ENCODE measurements around the gene MICAL1.

MICAL1 gene

DNA sequence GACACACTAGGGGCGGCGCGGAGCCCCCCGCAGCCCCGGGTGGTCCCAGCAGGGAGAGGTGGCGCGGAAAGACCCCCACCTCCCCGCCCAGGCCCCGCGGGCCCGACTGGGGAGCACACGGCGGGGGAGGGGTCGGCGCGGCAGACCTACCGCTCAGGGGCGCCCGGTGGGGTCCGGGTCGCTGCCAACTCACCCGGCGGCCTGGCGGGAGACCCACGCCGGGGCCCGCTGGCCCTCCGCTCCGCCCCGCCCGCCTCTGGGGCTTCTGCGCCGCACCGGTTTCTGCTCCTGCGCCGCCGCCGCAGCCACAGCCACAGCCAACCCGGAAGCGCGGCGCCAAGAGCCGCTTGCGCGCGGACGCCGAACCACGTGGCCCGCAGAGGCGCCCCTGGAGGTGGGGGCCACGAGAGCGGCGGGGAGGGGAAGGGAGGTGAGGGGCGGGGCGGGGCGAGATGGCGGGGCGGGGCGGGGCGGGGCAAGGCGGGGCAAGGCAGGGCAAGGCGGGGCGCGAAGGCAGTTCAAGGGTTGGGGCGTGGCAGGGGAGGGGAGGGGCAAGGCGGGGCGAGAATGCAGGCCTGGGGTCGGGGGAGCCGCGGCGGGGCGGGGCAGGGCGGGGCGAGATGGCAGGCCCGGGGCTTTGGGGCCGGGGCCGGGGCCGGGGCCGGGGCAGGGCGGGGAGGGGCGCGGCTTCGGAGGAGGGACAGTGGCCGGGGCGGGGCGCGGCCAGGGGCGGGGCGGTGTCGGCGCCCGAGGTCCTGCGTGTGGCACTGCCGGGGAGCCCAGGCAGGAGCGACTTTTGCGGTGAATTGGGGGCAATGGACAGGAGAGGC lies 27.5 kb upstream of the MICAL1 start, which contains the start of gene ZBTB24 (continued):
- TF ChIP-seq, protein P1, sequence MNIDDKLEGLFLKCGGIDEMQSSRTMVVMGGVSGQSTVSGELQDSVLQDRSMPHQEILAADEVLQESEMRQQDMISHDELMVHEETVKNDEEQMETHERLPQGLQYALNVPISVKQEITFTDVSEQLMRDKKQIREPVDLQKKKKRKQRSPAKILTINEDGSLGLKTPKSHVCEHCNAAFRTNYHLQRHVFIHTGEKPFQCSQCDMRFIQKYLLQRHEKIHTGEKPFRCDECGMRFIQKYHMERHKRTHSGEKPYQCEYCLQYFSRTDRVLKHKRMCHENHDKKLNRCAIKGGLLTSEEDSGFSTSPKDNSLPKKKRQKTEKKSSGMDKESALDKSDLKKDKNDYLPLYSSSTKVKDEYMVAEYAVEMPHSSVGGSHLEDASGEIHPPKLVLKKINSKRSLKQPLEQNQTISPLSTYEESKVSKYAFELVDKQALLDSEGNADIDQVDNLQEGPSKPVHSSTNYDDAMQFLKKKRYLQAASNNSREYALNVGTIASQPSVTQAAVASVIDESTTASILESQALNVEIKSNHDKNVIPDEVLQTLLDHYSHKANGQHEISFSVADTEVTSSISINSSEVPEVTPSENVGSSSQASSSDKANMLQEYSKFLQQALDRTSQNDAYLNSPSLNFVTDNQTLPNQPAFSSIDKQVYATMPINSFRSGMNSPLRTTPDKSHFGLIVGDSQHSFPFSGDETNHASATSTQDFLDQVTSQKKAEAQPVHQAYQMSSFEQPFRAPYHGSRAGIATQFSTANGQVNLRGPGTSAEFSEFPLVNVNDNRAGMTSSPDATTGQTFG (tag by site-specific recombination; IDR thresholded peaks at IDR 0.05; ENCODE audit: borderline replicate concordance), result no peak
- no peak for TF ChIP-seq ZSCAN16 (tag by site-specific recombination; IDR thresholded peaks at IDR 0.05)
- TF ChIP-seq ZNF394 (tag by site-specific recombination; IDR thresholded peaks at IDR 0.05; ENCODE audit: borderline replicate concordance), result no peak
- no peak for TF ChIP-seq ZNF776 (tag by site-specific recombination; IDR thresholded peaks at IDR 0.05; ENCODE audit: borderline replicate concordance)
- no peak; the same call in 1 of the 2 replicates for TF ChIP-seq OSR2 (tag by site-specific recombination; IDR thresholded peaks at IDR 0.05)
- no peak for TF ChIP-seq ZNF175 (tag by site-specific recombination; IDR thresholded peaks at IDR 0.05)
- TF ChIP-seq ZNF274 (IDR thresholded peaks at IDR 0.05; ENCODE audit: low read length), result no peak
- TF ChIP-seq ZNF274 (tag by site-specific recombination; IDR thresholded peaks at IDR 0.05; ENCODE audit: borderline replicate concordance), result no peak
- no peak for TF ChIP-seq ZNF354C (tag by site-specific recombination; IDR thresholded peaks at IDR 0.05; ENCODE audit: borderline replicate concordance, low read depth)
- TF ChIP-seq ZNF610 (tag by site-specific recombination; IDR thresholded peaks at IDR 0.05; ENCODE audit: borderline replicate concordance), result no peak
- no peak for TF ChIP-seq ZNF391 (tag by site-specific recombination; IDR thresholded peaks at IDR 0.05; ENCODE audit: borderline replicate concordance, low read depth)
- TF ChIP-seq ZNF157 (tag by site-specific recombination; IDR thresholded peaks at IDR 0.05), result no peak
- TF ChIP-seq ZNF248 (tag by site-specific recombination; IDR thresholded peaks at IDR 0.05), result no peak
- TF ChIP-seq, protein P2, sequence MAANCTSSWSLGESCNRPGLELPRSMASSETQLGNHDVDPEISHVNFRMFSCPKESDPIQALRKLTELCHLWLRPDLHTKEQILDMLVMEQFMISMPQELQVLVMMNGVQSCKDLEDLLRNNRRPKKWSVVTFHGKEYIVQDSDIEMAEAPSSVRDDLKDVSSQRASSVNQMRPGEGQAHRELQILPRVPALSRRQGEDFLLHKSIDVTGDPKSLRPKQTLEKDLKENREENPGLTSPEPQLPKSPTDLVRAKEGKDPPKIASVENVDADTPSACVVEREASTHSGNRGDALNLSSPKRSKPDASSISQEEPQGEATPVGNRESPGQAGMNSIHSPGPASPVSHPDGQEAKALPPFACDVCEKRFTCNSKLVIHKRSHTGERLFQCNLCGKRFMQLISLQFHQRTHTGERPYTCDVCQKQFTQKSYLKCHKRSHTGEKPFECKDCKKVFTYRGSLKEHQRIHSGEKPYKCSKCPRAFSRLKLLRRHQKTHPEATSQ (tag by site-specific recombination; IDR thresholded peaks at IDR 0.05), result no peak
- no peak for TF ChIP-seq ZNF530 (tag by site-specific recombination; IDR thresholded peaks at IDR 0.05; ENCODE audit: low read depth)
- no peak for TF ChIP-seq MEIS1 (CRISPR knock-in tag; IDR thresholded peaks at IDR 0.05; ENCODE audit: borderline replicate concordance)
- no peak for TF ChIP-seq ZNF19 (tag by site-specific recombination; IDR thresholded peaks at IDR 0.05; ENCODE audit: low read depth)
- TF ChIP-seq ZNF140 (tag by site-specific recombination; IDR thresholded peaks at IDR 0.05), result no peak
- TF ChIP-seq HOXA7 (CRISPR knock-in tag; IDR thresholded peaks at IDR 0.05; ENCODE audit: borderline replicate concordance), result no peak
- no peak for TF ChIP-seq ZNF16 (tag by site-specific recombination; IDR thresholded peaks at IDR 0.05; ENCODE audit: low read depth)
- no peak for TF ChIP-seq ATF2 (tag by site-specific recombination; IDR thresholded peaks at IDR 0.05; ENCODE audit: low read depth)
- TF ChIP-seq ZNF623 (tag by site-specific recombination; IDR thresholded peaks at IDR 0.05), result no peak
- 0 out of 2 replicates have a peak, but pooled peaks have one; percentile 34 for TF ChIP-seq ZNF626 (tag by site-specific recombination; IDR thresholded peaks at IDR 0.05)
- no peak for TF ChIP-seq ZNF221 (tag by site-specific recombination; IDR thresholded peaks at IDR 0.05; ENCODE audit: borderline replicate concordance)
- TF ChIP-seq ZNF629 (tag by site-specific recombination; IDR thresholded peaks at IDR 0.05), result no peak
- no peak for TF ChIP-seq GLI4 (tag by site-specific recombination; IDR thresholded peaks at IDR 0.05)
- no peak for TF ChIP-seq ZNF664 (tag by site-specific recombination; IDR thresholded peaks at IDR 0.05)
- no peak for TF ChIP-seq ZNF785 (tag by site-specific recombination; IDR thresholded peaks at IDR 0.05)
- TF ChIP-seq ZXDB (tag by site-specific recombination; IDR thresholded peaks at IDR 0.05), result 0 out of 2 replicates have a peak, but pooled peaks have one; percentile 14
- TF ChIP-seq ZNF692 (tag by site-specific recombination; IDR thresholded peaks at IDR 0.05), result 0 out of 2 replicates have a peak, but pooled peaks have one; percentile 35
- 0 out of 2 replicates have a peak, but pooled peaks have one; percentile 30 for TF ChIP-seq ZBTB44 (tag by site-specific recombination; IDR thresholded peaks at IDR 0.05)
- TF ChIP-seq ZNF621 (tag by site-specific recombination; IDR thresholded peaks at IDR 0.05), result no peak
